GM23248 (cell line): ENCODE results near the gene ZBTB40.

Experiments used
- EZH2 ChIP-seq: fragments of 200-600 bp; sonication (generic); IDR thresholded peaks from 2 replicates; pipeline ENCODE4 v1.6.1; 2018; ENCODE audit warnings: antibody characterized with exemption, mild to moderate bottlenecking; ENCODE audit not compliant: insufficient read depth, poor library complexity, severe bottlenecking
- EZH2phosphoT487 ChIP-seq: fragments of 200-600 bp; sonication (generic); IDR thresholded peaks from 2 replicates; pipeline ENCODE4 v1.6.1; 2018; ENCODE audit warnings: antibody characterized with exemption, moderate library complexity, mild to moderate bottlenecking, low read depth; ENCODE audit not compliant: insufficient read depth

GRCh38 chr1:22555371-22555656 is 103.7 kb downstream of the ZBTB40 start:
- TF ChIP-seq EZH2 (no peak), EZH2phosphoT487 (no peak)
